Gastroesophageal sphincter (tissue), 3 donors: ENCODE results near the gene RGCC.

ENCODE experiments used
- POLR2A ChIP-seq, 2 donors: fragments of 450-650 bp; IDR thresholded peaks; one replicate each; pipeline ENCODE4 v1.6.1; 2017; ENCODE audit warnings: antibody characterized with exemption in 2 of 2, mild to moderate bottlenecking in 2 of 2, moderate library complexity in 1 of 2
- POLR2AphosphoS5 ChIP-seq: sonication (generic); formaldehyde crosslinking; IDR thresholded peaks from one replicate; pipeline ENCODE4 v1.6.1; 2017; ENCODE audit warnings: antibody characterized with exemption
- TF ChIP-seq, protein P1 (sequence below), 4 experiments: fragments of 200-600 bp in 2 of 4; fragments of 450-650 bp in 2 of 4; sonication (generic) in 1 of 4; IDR thresholded peaks; one replicate each; pipeline ENCODE4 v1.5.1; 2017 to 2019; ENCODE audit warnings: antibody characterized with exemption in 4 of 4, mild to moderate bottlenecking in 2 of 4, moderate library complexity in 2 of 4

- TF ChIP-seq, protein P1, sequence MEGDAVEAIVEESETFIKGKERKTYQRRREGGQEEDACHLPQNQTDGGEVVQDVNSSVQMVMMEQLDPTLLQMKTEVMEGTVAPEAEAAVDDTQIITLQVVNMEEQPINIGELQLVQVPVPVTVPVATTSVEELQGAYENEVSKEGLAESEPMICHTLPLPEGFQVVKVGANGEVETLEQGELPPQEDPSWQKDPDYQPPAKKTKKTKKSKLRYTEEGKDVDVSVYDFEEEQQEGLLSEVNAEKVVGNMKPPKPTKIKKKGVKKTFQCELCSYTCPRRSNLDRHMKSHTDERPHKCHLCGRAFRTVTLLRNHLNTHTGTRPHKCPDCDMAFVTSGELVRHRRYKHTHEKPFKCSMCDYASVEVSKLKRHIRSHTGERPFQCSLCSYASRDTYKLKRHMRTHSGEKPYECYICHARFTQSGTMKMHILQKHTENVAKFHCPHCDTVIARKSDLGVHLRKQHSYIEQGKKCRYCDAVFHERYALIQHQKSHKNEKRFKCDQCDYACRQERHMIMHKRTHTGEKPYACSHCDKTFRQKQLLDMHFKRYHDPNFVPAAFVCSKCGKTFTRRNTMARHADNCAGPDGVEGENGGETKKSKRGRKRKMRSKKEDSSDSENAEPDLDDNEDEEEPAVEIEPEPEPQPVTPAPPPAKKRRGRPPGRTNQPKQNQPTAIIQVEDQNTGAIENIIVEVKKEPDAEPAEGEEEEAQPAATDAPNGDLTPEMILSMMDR (IDR thresholded peaks at IDR 0.05), result no peak
- TF ChIP-seq POLR2AphosphoS5, result no peak
- no peak for TF ChIP-seq POLR2A (IDR thresholded peaks at IDR 0.05)
Measured at GRCh38 chr13:41468631-41469030, 11.3 kb downstream of the RGCC start.
